ENCODE measurements around the gene ZNF789.

The ZNF789 gene

GRCh38 chr7:99490878-99491277 is 18.2 kb downstream of the ZNF789 start:
- no peak for TF ChIP-seq CTCF (IDR thresholded peaks at IDR 0.05; ENCODE audit: low read length, missing control alignments)
- DNase-seq (ENCODE audit: low read depth) = no peak

GRCh38 chr7:99493823-99494222 is 21.1 kb downstream of the ZNF789 start:
- no peak for DNase-seq (ENCODE audit: low read depth)
- no peak for TF ChIP-seq CTCF (IDR thresholded peaks at IDR 0.05; ENCODE audit: low read length, missing control alignments)
- no peak overlapping the region for H3K4me3 ChIP-seq (replicated peaks; ENCODE audit: low read depth, low read length)

More at GRCh38 chr7:99490878-99491277, 18.2 kb downstream of the ZNF789 start:
- no peak overlapping the region for H3K4me3 ChIP-seq (replicated peaks; ENCODE audit: low read depth, low read length)

- TF ChIP-seq CTCF (IDR thresholded peaks at IDR 0.05; ENCODE audit: low read length, missing control alignments) = no peak
- DNase-seq (ENCODE audit: low read depth) = no peak
- peak overlapping the region; percentile 99 for H3K4me3 ChIP-seq (replicated peaks; ENCODE audit: low read depth, low read length)
These were observed 25.3 kb downstream of the ZNF789 start for GRCh38 chr7:99497766-99498545.

DNA sequence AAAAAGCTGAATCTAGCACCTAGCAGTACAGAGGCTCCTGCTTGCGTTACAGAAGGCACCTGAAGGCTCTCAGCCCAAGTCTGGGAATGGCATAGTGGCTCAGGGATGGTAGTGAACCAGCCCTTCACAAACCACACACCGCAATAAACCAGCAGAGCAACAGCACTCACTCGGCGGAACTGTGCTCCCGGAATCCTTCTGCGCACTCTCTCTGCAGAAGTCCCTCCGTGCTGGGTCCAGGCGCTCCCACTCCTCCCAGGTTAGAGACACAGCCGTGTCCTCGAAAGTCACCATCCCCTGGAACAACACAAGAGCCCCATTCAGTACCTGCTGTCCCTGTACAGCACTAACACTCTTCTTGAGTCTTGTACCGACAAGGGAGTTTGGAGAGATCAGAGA is 25.9 kb downstream of the ZNF789 start:
- no peak for TF ChIP-seq CTCF (IDR thresholded peaks at IDR 0.05; ENCODE audit: low read length, missing control alignments)
- DNase-seq (ENCODE audit: low read depth) = no peak
- H3K4me3 ChIP-seq (replicated peaks; ENCODE audit: low read depth, low read length) = peak overlapping the region; percentile 99

GRCh38 chr7:99499371-99499720 is 26.7 kb downstream of the ZNF789 start:
- TF ChIP-seq CTCF (IDR thresholded peaks at IDR 0.05; ENCODE audit: low read length, missing control alignments) = no peak
- DNase-seq (ENCODE audit: low read depth) = no peak
- peak overlapping the region; percentile 99 for H3K4me3 ChIP-seq (replicated peaks; ENCODE audit: low read depth, low read length)

DNA sequence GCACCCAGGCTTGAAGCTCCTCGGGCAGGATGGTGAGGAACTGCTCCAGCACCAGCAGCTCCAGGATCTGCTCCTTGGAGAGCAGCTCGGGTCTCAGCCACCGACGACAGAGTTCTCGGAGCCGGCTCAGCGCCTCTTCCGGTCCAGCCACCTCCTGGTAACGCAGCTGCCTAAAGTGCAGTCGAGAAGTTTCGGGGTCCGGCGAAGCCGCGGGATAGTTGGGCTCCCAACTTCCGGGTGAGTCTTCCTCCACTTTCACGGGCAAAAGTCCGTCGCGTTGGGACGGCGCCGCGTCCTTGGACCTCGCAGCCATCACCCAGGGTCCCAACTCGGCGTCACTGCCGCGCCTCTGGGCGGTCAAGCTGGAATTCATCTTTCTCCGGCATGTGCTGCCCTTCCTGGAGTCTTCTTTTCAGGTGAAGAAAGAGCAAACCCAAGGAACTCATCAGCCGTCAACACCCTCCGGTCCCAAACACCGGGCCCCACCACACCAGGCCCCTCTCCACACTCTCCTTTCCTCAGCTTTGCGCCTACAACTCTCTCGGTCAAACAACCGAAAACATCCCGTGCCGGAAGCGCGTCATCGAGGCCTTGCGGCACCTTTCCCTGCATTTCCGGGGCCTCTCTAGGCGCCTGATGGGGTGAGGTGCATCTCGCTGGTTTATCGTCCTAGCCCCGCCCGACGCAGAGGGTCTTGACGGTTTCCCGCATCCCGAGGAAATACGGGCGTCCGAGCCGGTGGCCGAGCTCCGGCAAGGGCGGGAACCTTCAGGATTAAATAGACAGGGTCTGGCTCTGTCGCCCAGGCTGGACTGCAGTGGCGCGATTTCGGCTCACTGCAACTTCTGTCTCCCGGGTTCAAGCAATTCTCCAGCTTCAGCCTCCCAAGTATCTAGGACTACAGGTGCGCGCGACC is 27.3 kb downstream of the ZNF789 start, which contains the start of gene ZNF394:
Gene ZNF394, minus strand, starts transcription at position 561 of the 916 bp plus-strand sequence. Its CDS starts 188 bp downstream, at position 373.
- peak; percentile 94 for DNase-seq (ENCODE audit: low read depth)
- TF ChIP-seq CTCF (IDR thresholded peaks at IDR 0.05; ENCODE audit: low read length, missing control alignments) = no peak

More for the DNA sequence above, 27.3 kb downstream of the ZNF789 start, which contains the start of gene ZNF394:
- peak within 1 kb of the TSS; percentile 99 for H3K4me3 ChIP-seq (replicated peaks; ENCODE audit: low read depth, low read length)
